HG03439 (cell line): ENCODE data around the gene NPHP3.
"Not testable (repeated sequence)": the region's sequence is repeated elsewhere in the genome, so short reads cannot be mapped to it uniquely, and the experiment has no call there.

Experiments
- ATAC-seq: cut with Tn5 transposase; IDR thresholded peaks from one replicate; pipeline ENCODE4 v1.9.1; 2021; ENCODE audit warnings: mild to moderate bottlenecking, moderate library complexity; ENCODE audit not compliant: unreplicated experiment

Gene NPHP3

GRCh38 chr3:132722165-132723023, at the start of gene NPHP3:
Gene NPHP3, minus strand, starts transcription at chr3:132722409. Its CDS starts 54 bp downstream, at chr3:132722355.
- peak; percentile 85 for ATAC-seq

DNA sequence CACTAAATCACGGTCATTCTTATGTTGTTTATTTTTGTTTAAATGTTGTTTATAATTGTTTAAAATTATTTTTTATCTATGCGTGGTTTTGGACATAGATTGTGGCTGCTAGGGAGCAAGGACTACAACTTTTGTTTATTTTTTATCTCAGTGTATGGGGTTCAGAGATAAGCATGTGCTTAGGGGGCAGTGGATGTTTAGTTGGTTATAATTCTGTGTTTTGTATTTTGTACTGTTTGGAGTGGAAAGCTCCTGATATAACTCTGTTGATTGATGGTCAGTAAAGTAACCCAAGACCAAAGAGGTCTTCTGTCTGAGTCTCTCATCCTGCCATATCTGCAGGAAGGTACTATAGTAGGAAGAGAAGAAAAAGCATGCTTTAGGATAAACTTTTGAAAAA, 36.5 kb upstream of the NPHP3 start:
- ATAC-seq = no peak

DNA sequence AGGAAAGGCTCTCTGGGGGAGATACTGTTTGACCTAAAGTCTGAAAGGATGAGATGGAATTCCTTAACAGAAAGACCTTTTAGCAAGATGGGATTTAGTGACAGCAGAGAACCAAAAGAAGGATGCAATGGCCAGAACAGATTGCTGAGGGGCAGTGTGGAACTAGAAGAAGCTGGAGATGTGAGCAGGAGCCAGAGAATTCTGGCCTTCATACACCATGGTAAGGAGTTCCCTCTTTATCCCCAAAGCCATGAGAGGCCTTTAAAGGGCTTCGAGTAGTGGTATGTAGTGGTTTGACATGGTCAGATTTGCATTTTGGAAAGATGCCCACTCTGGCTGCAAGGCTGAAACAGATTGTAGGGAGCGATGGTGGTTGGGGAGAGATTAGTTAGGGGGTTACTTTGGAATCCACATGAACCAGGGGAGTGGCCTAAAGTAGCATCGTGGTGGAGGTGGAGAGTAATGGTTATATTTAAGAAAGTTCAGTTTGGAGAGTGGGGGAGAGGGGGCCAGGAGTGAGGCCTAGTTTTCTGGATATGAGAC, 34.0 kb upstream of the NPHP3 start:
- no peak for ATAC-seq

DNA sequence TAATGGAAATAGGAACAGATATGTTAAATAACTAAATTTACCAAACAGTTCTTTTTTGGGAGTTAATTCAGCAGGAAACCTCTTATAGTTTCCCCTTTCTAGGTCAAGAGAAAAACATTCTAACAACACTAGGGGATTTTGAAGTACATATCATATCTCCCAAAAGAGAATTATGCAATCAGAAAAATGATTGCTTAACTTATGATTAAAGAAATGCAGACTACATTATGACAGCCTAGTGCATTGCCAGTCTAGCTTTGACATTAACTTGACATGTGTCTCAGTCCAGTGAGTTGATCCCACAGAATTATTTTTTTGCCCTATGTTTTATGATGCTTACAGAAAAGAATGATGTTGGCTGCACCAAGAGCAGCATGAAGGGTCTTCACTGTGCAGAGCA, 31.7 kb upstream of the NPHP3 start:
- no peak for ATAC-seq

- no peak for ATAC-seq
These were observed 27.6 kb upstream of the NPHP3 start for GRCh38 chr3:132749786-132750185.

- ATAC-seq = not testable (repeated sequence)
These were observed 24.5 kb upstream of the NPHP3 start for GRCh38 chr3:132746720-132747119.

DNA sequence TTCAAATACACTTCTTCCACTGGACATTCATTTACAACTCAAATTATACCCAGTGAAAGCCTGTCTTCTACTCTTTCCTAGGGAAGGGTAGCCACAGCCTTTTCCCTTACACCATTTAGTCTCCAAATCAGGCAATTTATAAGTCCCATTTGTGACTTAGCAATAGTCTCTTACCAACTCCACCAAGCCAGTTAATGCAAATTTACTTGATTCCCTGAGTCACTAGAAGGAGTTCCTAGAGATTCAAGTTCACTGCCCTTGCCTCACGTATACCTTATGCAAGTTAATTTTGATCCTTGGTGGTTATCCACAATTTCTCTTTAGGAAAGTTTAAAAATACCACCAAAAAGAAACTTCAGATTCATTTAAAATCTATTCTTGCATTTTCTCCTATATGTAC, 16.1 kb upstream of the NPHP3 start:
- ATAC-seq = no peak

DNA sequence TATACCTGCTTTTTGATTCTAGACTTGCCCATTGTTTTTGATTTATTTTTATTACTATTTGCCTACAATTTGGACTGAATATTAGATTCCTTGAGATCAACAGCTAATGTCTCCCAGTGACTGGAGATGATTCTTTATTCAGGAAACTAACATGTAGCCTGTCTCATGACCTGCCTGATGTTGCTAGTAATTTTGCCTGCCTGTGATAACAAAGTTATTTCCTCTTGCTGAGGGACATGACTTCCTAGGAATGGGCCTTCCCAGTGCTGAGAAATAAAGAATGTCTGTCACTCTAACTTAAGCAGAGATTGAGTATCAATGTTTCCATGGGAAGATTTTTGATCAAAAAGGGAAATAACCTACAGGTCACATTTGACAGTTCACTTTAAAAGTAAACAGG, 13.4 kb upstream of the NPHP3 start:
- no peak for ATAC-seq

DNA sequence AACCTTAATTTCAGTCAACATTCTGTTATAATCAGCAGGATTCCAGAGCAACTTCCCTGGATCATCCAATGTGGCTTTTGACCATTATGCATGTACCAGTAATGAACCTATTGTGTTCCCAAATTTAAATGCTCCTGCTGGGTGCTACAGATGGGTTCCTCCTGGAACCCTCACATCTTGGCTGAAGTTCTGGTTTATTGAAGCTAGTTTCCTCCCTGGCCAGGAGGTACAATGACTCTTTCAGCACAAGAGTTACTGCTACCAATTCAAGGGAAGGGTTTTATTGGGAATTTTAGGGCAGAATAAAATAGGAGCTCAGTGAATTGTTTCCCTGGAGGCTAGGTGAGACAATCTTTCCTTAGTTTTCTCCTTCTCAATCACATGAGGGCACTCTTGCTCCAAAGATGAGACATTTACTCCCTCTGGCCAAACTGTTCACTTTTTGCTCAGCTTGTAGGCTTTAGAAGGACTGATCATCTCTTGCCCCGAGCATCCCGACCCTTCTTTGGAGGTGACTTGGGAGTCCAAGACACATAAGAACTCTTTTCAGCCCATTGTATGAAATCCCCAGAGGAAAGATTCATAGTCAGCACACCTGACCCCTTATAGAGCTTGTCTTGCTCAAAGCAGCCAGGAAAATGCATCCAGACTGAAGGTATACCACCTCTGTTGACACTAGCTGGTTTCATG, 8.8 kb upstream of the NPHP3 start:
- ATAC-seq = no peak

DNA sequence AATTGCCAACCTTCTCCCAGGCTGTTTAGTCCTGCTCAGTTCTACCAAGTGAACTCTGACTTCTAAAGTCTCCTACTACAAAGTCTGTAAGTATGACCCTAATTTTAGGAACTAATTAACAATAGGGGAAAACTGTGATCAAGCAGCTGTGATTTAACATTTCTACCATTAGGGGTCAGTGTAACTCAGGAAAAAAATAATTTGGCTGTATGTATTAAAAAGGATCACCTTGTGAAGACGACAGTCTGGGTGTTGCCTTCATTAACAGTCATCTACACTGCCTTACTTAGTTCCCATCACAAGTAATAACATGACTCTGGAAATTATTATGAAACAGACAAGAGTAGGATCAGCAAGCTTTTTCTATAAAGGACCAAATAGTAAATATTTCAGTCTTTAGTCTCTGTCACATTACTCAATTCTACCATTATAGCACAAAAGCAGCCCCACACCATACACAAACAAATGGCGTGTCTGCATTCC, 4.2 kb upstream of the NPHP3 start:
- ATAC-seq = no peak

GRCh38 chr3:132723024-132723950, 1.1 kb upstream of the NPHP3 start:
- ATAC-seq = no peak

- ATAC-seq = peak; percentile 29
These were observed 587 bp downstream of the NPHP3 start for GRCh38 chr3:132721479-132722164.

DNA sequence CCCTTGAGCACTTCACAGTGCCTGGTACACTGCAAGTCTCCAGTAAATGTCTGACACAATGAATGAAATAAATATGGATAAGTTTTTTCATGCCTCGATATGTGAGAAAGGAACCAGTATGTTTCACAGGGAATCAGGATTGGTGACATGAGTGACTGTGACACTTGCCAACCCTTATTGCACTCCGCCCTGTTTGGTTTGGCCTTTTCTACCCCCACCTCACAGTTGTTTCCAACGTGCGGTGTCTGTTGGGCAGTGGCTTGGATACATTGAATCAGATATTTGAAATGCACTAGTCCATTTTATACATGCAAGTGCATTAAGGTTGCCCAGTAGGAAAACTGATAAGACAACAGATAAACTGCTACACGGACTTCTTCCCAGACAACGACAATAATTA, 2.0 kb downstream of the NPHP3 start:
- ATAC-seq = no peak

- ATAC-seq = no peak
These were observed 5.8 kb downstream of the NPHP3 start for GRCh38 chr3:132716372-132716771.

GRCh38 chr3:132713977-132714727, 8.1 kb downstream of the NPHP3 start:
- ATAC-seq = no peak

DNA sequence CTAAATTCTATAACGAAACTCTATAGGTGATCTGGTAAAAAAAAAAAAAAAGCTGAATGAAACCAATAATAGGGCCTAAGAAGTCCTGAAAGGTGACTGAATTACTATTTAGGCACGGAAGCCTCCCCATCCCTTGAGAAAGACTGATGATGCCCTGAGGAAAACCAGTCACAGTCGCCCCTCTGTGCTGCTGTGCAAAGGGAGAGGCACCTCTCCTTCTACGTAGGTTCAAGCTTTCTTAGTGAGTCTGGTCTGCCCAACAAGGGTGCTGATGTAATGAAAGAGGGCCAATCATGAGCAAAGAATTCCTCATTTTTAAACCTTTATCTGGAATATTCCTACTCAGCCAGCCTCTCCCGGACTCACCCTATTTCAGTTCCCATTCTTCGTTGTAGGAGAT, 11.9 kb downstream of the NPHP3 start:
- ATAC-seq = no peak

GRCh38 chr3:132709761-132710160, 12.4 kb downstream of the NPHP3 start:
- no peak for ATAC-seq

DNA sequence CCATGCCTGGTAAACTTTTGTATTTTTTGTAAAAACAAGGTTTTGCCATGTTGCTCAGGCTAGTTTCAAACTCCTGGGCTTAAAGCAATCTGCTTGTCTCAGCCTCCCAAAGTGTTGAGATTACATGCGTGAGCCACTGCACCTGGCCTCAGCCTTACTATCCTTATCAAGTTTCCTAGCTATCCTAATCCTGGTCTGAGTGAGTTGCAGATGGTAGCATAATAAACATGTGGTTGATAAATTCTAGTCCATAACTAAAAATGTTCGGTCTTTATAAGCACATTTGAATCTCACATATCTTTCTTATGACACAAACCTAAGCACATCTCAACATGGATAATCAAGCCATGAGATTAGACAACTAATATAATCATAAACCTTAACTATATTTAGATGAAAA, 18.5 kb downstream of the NPHP3 start:
- ATAC-seq = no peak

GRCh38 chr3:132695422-132695821, 26.8 kb downstream of the NPHP3 start:
- ATAC-seq = no peak
